Skeletal muscle tissue (tissue), 4 donors: ENCODE results near the gene CCL22. TPM values are rescaled to one million over a fixed set of nuclear protein-coding genes. Genes with fewer than 3 reads are reported as not detected.

Experiments
- H3K27ac ChIP-seq: one replicate; pipeline ENCODE4 v1.7.0; 2013; ENCODE audit warnings: mild to moderate bottlenecking, low read depth, low read length, inconsistent platforms
- H3K27me3 ChIP-seq, 3 donors: one replicate each; pipeline ENCODE4 v1.7.0; 2013; ENCODE audit warnings: low read length in 3 of 3; ENCODE audit not compliant: control insufficient read depth in 3 of 3, insufficient read depth in 3 of 3
- H3K36me3 ChIP-seq, 3 donors: one replicate each; pipeline ENCODE4 v1.7.0; 2013; ENCODE audit warnings: low read length in 3 of 3; ENCODE audit not compliant: control insufficient read depth in 3 of 3, insufficient read depth in 3 of 3
- H3K4me1 ChIP-seq, 3 donors: one replicate each; pipeline ENCODE4 v1.7.0; 2013; ENCODE audit warnings: low read length in 3 of 3, mild to moderate bottlenecking in 3 of 3; ENCODE audit not compliant: control insufficient read depth in 3 of 3, insufficient read depth in 3 of 3
- H3K4me3 ChIP-seq, 3 donors: one replicate each; pipeline ENCODE4 v1.7.0; 2013; ENCODE audit warnings: low read length in 3 of 3
- H3K9ac ChIP-seq, 3 donors: one replicate each; pipeline ENCODE4 v1.7.0; 2013; ENCODE audit warnings: low read length in 3 of 3, mild to moderate bottlenecking in 3 of 3, moderate library complexity in 2 of 3, low read depth in 1 of 3
- H3K9me3 ChIP-seq, 3 donors: one replicate each; pipeline ENCODE4 v1.7.0; 2013; ENCODE audit warnings: low read length in 3 of 3; ENCODE audit not compliant: control insufficient read depth in 3 of 3
- total RNA-seq: library from RNA; depleted of rRNA; stranded (reverse); fragments of >200 nt; gene quantifications from one replicate; pipeline ENCODE4 v1.2.3, GENCODE V29; 2014
- donor health status: Osteomylitis.

The CCL22 gene
- total RNA-seq, 1 donor from 2014 or later = not detected

DNA sequence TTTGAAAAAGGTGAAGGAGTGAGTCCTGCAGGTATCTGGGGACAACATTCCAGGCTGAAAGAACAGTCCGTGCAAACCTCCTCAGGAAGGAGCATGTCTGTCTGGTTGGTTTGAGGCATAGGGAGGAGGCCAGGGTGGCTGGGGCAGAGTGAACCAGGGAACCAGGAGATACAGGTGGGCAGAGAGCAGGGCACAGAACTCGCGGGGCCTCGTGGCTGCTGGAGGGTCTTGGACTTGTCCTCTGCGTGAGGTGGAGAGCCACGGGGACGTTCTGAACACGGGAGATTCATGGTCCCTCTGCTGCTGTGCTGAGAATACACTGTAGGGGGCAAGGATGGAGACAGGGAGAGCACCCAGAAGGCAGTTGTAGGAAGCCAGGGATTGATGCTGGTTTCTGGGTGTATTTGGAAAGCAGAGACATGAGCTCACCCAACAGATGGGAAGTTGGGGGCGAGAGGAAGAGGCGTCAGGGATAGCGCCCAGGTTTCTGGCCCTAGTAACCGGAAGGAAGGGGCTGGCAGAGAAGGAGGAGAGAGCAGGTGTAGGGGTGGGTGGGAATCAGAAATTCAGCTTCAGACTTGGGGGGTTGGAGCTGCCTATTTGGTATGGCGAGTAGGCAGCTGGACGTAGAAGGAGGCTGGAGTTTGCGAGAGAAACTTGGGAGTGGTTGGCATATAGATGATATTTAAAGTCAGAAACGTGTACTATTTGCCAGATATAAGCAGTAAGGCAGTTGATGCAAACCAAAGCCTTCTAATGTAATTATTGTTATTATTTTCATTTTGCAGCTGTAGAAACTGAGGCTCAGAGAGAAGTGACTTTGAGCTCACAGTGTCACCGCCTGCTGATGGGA lies 45.6 kb downstream of the CCL22 start, which contains the start of gene CCL17:
Gene CCL17 (plus strand): TSS at position 803 of the 853 bp plus-strand sequence. CDS start 9,166 bp downstream, outside the sequence.
- Histone ChIP-seq H3K27me3 (peaks cover 0 to 4% (median 0%) of the 10 kb centered on the region in 3 donors), H3K36me3 (no peaks in the 10 kb centered on the region), H3K4me3 (no peak within 1 kb of the TSS), H3K9me3 (no peaks in the 10 kb centered on the region), H3K4me1 (peaks cover 0 to 2% (median 2%) of the 10 kb centered on the region in 3 donors), H3K27ac (no peak within 1 kb of the TSS), H3K9ac (no peak within 1 kb of the TSS)

DNA sequence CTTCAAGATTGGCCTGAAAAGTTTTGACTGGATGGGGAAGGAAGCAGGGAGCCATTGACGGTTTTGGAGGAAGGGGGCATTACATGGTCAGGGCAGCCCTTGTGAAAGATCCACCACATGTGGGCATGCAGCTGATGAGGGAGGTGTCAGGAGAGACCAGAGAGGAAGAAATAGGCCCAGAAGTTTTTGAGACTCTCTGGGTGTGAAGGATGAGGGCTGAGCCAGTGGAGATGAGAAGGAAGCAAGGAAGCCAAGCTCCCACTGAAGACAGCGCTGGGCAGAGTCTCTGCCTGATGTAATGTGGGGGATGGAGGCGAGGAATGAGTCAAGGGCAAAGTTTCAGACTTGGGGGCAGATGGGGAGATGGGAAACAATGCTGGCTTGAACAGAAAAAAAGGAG lies 46.5 kb downstream of the CCL22 start:
- no peak overlapping the region for H3K4me3 ChIP-seq
- H3K27ac ChIP-seq = no peak overlapping the region
- H3K36me3 ChIP-seq = no peaks in the 10 kb centered on the region
- no peak overlapping the region for H3K9ac ChIP-seq
- H3K4me1 ChIP-seq = peaks cover 5 to 10% (median 6%) of the 10 kb centered on the region in 3 donors
- H3K27me3 ChIP-seq = peaks cover 0 to 5% (median 4%) of the 10 kb centered on the region in 3 donors
- no peaks in the 10 kb centered on the region for H3K9me3 ChIP-seq

GRCh38 chr16:57406881-57407280 lies 48.3 kb downstream of the CCL22 start:
- Histone ChIP-seq H3K4me1 (peaks cover 5 to 10% (median 10%) of the 10 kb centered on the region in 3 donors), H3K27ac (no peak overlapping the region), H3K27me3 (peaks cover 4 to 7% (median 4%) of the 10 kb centered on the region in 3 donors), H3K36me3 (no peaks in the 10 kb centered on the region), H3K9ac (no peak overlapping the region), H3K9me3 (no peaks in the 10 kb centered on the region), H3K4me3 (no peak overlapping the region)

- Histone ChIP-seq H3K27me3 (peaks cover 4 to 7% (median 4%) of the 10 kb centered on the region in 3 donors), H3K36me3 (no peaks in the 10 kb centered on the region), H3K4me1 (peaks cover 5 to 10% (median 10%) of the 10 kb centered on the region in 3 donors), H3K9me3 (no peaks in the 10 kb centered on the region), H3K4me3 (no peak overlapping the region), H3K9ac (no peak overlapping the region), H3K27ac (no peak overlapping the region)
These were observed 49.2 kb downstream of the CCL22 start for GRCh38 chr16:57407521-57408353.

- no peak overlapping the region for H3K27ac ChIP-seq
- H3K9me3 ChIP-seq = no peaks in the 10 kb centered on the region
- no peaks in the 10 kb centered on the region for H3K36me3 ChIP-seq
- no peak overlapping the region for H3K9ac ChIP-seq
- peaks cover 2 to 7% (median 4%) of the 10 kb centered on the region in 3 donors for H3K27me3 ChIP-seq
- peaks cover 5 to 10% (median 10%) of the 10 kb centered on the region in 3 donors for H3K4me1 ChIP-seq
- H3K4me3 ChIP-seq = no peak overlapping the region
These were observed 50.5 kb downstream of the CCL22 start for GRCh38 chr16:57409065-57409464.

GRCh38 chr16:57409870-57410587 lies 51.4 kb downstream of the CCL22 start:
- Histone ChIP-seq H3K36me3 (no peaks in the 10 kb centered on the region), H3K9me3 (no peaks in the 10 kb centered on the region), H3K4me1 (peaks cover 5 to 10% (median 10%) of the 10 kb centered on the region in 3 donors), H3K4me3 (no peak overlapping the region), H3K27ac (no peak overlapping the region), H3K27me3 (peaks cover 0 to 7% (median 4%) of the 10 kb centered on the region in 3 donors), H3K9ac (no peak overlapping the region)

- Histone ChIP-seq H3K36me3 (no peaks in the 10 kb centered on the region), H3K9me3 (no peaks in the 10 kb centered on the region), H3K27me3 (peaks cover 0 to 7% (median 4%) of the 10 kb centered on the region in 3 donors), H3K4me1 (peaks cover 5 to 12% (median 10%) of the 10 kb centered on the region in 3 donors), H3K27ac (no peak overlapping the region), H3K9ac (no peak overlapping the region), H3K4me3 (no peak overlapping the region)
These were observed 52.9 kb downstream of the CCL22 start for GRCh38 chr16:57411362-57411976.

GRCh38 chr16:57412584-57412983 lies 54.0 kb downstream of the CCL22 start:
- no peak overlapping the region for H3K9ac ChIP-seq
- no peaks in the 10 kb centered on the region for H3K36me3 ChIP-seq
- no peak overlapping the region for H3K27ac ChIP-seq
- peaks cover 12 to 20% (median 14%) of the 10 kb centered on the region in 3 donors for H3K4me1 ChIP-seq
- H3K4me3 ChIP-seq = no peak overlapping the region
- H3K27me3 ChIP-seq = peaks cover 0 to 7% (median 4%) of the 10 kb centered on the region in 3 donors
- no peaks in the 10 kb centered on the region for H3K9me3 ChIP-seq

DNA sequence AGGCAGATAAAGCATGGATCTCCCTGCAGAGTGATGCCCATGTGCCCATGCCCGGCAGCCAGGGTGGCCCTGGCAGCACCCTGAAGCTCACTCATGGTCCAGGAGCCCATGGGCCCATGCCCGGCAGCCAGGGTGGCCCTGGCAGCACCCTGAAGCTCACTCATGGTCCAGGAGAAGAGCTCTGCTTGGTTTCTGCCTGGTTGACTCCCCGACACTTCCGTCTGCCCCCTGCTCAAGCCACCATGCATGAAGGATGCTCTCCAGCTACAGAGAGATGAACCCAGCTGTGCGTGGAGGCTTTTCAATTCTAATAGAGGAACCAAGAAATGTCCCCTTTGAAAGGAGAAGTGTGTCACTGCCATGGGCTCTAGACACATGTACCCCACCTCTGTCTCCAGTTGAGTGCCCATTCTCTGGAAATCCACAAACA lies 54.7 kb downstream of the CCL22 start:
- Histone ChIP-seq H3K9me3 (no peaks in the 10 kb centered on the region), H3K27me3 (peaks cover 0 to 7% (median 4%) of the 10 kb centered on the region in 3 donors), H3K36me3 (no peaks in the 10 kb centered on the region), H3K27ac (no peak overlapping the region), H3K4me3 (no peak overlapping the region), H3K9ac (no peak overlapping the region), H3K4me1 (peaks cover 12 to 20% (median 14%) of the 10 kb centered on the region in 3 donors)
